Measurements from ENCODE around the gene CNBP.
"Not testable (repeated sequence)": the region's sequence is repeated elsewhere in the genome, so short reads cannot be mapped to it uniquely, and the experiment has no call there.

DNA sequence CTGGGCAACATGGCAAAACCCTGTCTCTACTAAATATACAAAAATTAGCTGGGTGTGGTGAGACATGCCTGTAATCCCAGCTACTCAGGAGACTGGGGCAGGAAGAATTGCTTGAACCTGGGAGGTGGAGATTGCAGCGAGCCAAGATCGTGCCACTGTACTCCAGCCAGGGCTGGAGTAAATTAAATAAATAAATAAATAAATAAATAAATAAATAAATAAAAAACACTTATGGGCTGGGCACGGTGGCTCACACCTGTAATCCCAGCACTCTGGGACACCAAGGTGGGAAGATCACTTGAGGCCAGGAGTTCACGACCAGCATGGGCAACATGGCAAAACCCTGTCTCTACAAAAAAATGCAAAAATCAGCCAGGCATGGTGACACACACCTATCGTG is 42.7 kb downstream of the CNBP start:
- TF ChIP-seq, protein P1, sequence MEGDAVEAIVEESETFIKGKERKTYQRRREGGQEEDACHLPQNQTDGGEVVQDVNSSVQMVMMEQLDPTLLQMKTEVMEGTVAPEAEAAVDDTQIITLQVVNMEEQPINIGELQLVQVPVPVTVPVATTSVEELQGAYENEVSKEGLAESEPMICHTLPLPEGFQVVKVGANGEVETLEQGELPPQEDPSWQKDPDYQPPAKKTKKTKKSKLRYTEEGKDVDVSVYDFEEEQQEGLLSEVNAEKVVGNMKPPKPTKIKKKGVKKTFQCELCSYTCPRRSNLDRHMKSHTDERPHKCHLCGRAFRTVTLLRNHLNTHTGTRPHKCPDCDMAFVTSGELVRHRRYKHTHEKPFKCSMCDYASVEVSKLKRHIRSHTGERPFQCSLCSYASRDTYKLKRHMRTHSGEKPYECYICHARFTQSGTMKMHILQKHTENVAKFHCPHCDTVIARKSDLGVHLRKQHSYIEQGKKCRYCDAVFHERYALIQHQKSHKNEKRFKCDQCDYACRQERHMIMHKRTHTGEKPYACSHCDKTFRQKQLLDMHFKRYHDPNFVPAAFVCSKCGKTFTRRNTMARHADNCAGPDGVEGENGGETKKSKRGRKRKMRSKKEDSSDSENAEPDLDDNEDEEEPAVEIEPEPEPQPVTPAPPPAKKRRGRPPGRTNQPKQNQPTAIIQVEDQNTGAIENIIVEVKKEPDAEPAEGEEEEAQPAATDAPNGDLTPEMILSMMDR (IDR thresholded peaks at IDR 0.05; ENCODE audit: poor library complexity, severe bottlenecking) = not testable (repeated sequence)
- not testable (repeated sequence) for TF ChIP-seq POLR2AphosphoS5 (IDR thresholded peaks at IDR 0.05); RAD21 (conservative IDR thresholded peaks at IDR 0.05)
